ENCODE measurements around the gene SMAD4. TPM values are rescaled to one million over a fixed set of nuclear protein-coding genes. Genes with fewer than 3 reads are reported as not detected.

SMAD4 gene
- total RNA-seq, result 35.5 and 113 TPM in 2 replicates

DNA sequence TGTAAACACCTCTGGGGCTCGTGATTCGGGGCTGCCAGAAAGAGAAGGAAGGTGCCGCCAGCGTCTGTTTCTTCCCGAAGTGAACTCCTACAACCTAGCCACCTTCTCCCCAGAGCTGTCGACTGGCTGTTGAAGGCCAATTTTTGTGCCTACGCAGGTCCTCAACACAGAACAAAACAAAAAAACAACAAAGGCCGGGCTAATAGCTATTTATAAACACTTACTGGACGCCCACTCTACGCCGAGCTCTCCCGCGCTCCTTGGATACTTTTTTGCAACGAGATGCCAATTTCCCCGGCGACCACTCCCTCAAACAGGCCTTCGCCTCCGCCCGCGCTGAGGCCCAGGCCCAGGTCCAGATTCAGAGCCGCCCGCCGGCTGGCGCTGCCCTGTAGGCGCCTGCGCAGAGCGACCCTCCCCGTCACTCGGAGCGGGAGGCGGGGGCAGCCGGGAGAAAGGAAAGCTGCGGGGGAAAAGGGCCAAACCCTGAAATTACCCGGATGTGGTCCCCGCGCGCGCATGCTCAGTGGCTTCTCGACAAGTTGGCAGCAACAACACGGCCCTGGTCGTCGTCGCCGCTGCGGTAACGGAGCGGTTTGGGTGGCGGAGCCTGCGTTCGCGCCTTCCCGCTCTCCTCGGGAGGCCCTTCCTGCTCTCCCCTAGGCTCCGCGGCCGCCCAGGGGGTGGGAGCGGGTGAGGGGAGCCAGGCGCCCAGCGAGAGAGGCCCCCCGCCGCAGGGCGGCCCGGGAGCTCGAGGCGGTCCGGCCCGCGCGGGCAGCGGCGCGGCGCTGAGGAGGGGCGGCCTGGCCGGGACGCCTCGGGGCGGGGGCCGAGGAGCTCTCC is at the start of gene SMAD4:
Gene SMAD4 (plus strand): TSS at position 520 of the 843 bp plus-strand sequence. CDS start 16,834 bp downstream, outside the sequence.

Other genes starting within 250 kb of the SMAD4 start
- 0.16 TPM in 1 of 2 replicates, not detected in the other for gene MRO, start 210.2 kb upstream of the SMAD4 start, total RNA-seq
- gene ME2, start 151.1 kb upstream of the SMAD4 start, total RNA-seq, result 29.0 and 55.8 TPM in 2 replicates
- 3.2 and 4.7 TPM in 2 replicates for gene ELAC1, start 62.2 kb upstream of the SMAD4 start, total RNA-seq
- 26.1 and 45.4 TPM in 2 replicates for gene MEX3C, start 167.5 kb downstream of the SMAD4 start, total RNA-seq

All from bladder microvascular endothelial cell (primary cell).